HEK293 (cell line): ENCODE measurements around the gene TAF8.

Experiments
- INSM2 ChIP-seq: fragments of 450-650 bp; formaldehyde crosslinking; IDR thresholded peaks from 2 replicates; pipeline ENCODE4 v1.5.1; 2016; ENCODE audit warnings: missing biosample characterization, missing genetic modification characterization
- KLF16 ChIP-seq: fragments of 450-650 bp; formaldehyde crosslinking; IDR thresholded peaks from 2 replicates; pipeline ENCODE4 v1.5.1; 2017; ENCODE audit warnings: missing biosample characterization, missing genetic modification characterization
- RBAK ChIP-seq: fragments of 450-650 bp; formaldehyde crosslinking; IDR thresholded peaks from 2 replicates; pipeline ENCODE4 v1.5.1; 2016; ENCODE audit warnings: missing biosample characterization, missing genetic modification characterization
- REPIN1 ChIP-seq: fragments of 450-650 bp; formaldehyde crosslinking; IDR thresholded peaks from 2 replicates; pipeline ENCODE4 v1.5.1; 2017; ENCODE audit warnings: missing biosample characterization, missing genetic modification characterization, low read depth
- WT1 ChIP-seq: fragments of 450-650 bp; formaldehyde crosslinking; IDR thresholded peaks from 2 replicates; pipeline ENCODE4 v1.5.1; 2016; ENCODE audit warnings: missing biosample characterization, missing genetic modification characterization
- YY2 ChIP-seq: fragments of 450-650 bp; formaldehyde crosslinking; IDR thresholded peaks from 2 replicates; pipeline ENCODE4 v1.5.1; 2016; ENCODE audit warnings: missing biosample characterization, missing genetic modification characterization
- ZBTB10 ChIP-seq: fragments of 450-650 bp; formaldehyde crosslinking; IDR thresholded peaks from 2 replicates; pipeline ENCODE4 v1.5.1; 2016; ENCODE audit warnings: missing biosample characterization, missing genetic modification characterization
- ZBTB48 ChIP-seq: fragments of 450-650 bp; formaldehyde crosslinking; IDR thresholded peaks from 2 replicates; pipeline ENCODE4 v1.5.1; 2016; ENCODE audit warnings: missing biosample characterization, missing genetic modification characterization
- ZFP37 ChIP-seq: fragments of 450-650 bp; formaldehyde crosslinking; IDR thresholded peaks from 2 replicates; pipeline ENCODE4 v1.5.1; 2016; ENCODE audit warnings: missing biosample characterization, missing genetic modification characterization
- ZIC2 ChIP-seq: fragments of 450-650 bp; formaldehyde crosslinking; IDR thresholded peaks from 2 replicates; pipeline ENCODE4 v1.5.1; 2016; ENCODE audit warnings: missing biosample characterization, missing genetic modification characterization
- ZNF112 ChIP-seq: fragments of 450-650 bp; formaldehyde crosslinking; IDR thresholded peaks from 2 replicates; pipeline ENCODE4 v1.5.0; 2017; ENCODE audit warnings: missing biosample characterization, missing genetic modification characterization
- ZNF132 ChIP-seq: fragments of 450-650 bp; formaldehyde crosslinking; IDR thresholded peaks from 2 replicates; pipeline ENCODE4 v1.5.1; 2017; ENCODE audit warnings: missing biosample characterization, missing genetic modification characterization, borderline replicate concordance
- ZNF133 ChIP-seq: fragments of 450-650 bp; formaldehyde crosslinking; IDR thresholded peaks from 2 replicates; pipeline ENCODE4 v1.5.1; 2016; ENCODE audit warnings: missing biosample characterization, missing genetic modification characterization
- ZNF175 ChIP-seq: fragments of 450-650 bp; formaldehyde crosslinking; IDR thresholded peaks from 2 replicates; pipeline ENCODE4 v1.5.1; 2016; ENCODE audit warnings: missing biosample characterization, missing genetic modification characterization
- ZNF211 ChIP-seq: fragments of 450-650 bp; formaldehyde crosslinking; IDR thresholded peaks from 2 replicates; pipeline ENCODE4 v1.5.1; 2016; ENCODE audit warnings: low read depth, missing biosample characterization, missing genetic modification characterization
- ZNF24 ChIP-seq: fragments of 450-650 bp; formaldehyde crosslinking; IDR thresholded peaks from 2 replicates; pipeline ENCODE4 v1.5.1; 2016; ENCODE audit warnings: missing biosample characterization, missing genetic modification characterization
- ZNF302 ChIP-seq: fragments of 450-650 bp; formaldehyde crosslinking; IDR thresholded peaks from 2 replicates; pipeline ENCODE4 v1.5.1; 2016; ENCODE audit warnings: missing biosample characterization, missing genetic modification characterization, low read depth
- ZNF391 ChIP-seq: fragments of 450-650 bp; formaldehyde crosslinking; IDR thresholded peaks from 2 replicates; pipeline ENCODE4 v1.5.1; 2016; ENCODE audit warnings: low read depth, missing biosample characterization, missing genetic modification characterization, borderline replicate concordance
- ZNF426 ChIP-seq: fragments of 450-650 bp; formaldehyde crosslinking; IDR thresholded peaks from 2 replicates; pipeline ENCODE4 v1.5.1; 2017; ENCODE audit warnings: missing biosample characterization, missing genetic modification characterization, mild to moderate bottlenecking, inconsistent platforms, moderate library complexity
- ZNF433 ChIP-seq: fragments of 450-650 bp; formaldehyde crosslinking; IDR thresholded peaks from 2 replicates; pipeline ENCODE4 v1.5.1; 2016; ENCODE audit warnings: missing biosample characterization, missing genetic modification characterization, low read depth
- ZNF544 ChIP-seq: fragments of 450-650 bp; formaldehyde crosslinking; IDR thresholded peaks from 2 replicates; pipeline ENCODE4 v1.5.0; 2017; ENCODE audit warnings: missing biosample characterization, missing genetic modification characterization
- ZNF549 ChIP-seq: fragments of 450-650 bp; IDR thresholded peaks from 2 replicates; pipeline ENCODE4 v1.5.1; 2018; ENCODE audit warnings: missing biosample characterization, missing genetic modification characterization, mild to moderate bottlenecking, inconsistent platforms, moderate library complexity
- ZNF558 ChIP-seq: fragments of 450-650 bp; formaldehyde crosslinking; IDR thresholded peaks from 2 replicates; pipeline ENCODE4 v1.5.1; 2016; ENCODE audit warnings: missing biosample characterization, missing genetic modification characterization
- ZNF600 ChIP-seq: fragments of 450-650 bp; formaldehyde crosslinking; IDR thresholded peaks from 2 replicates; pipeline ENCODE4 v1.5.1; 2016; ENCODE audit warnings: missing biosample characterization, missing genetic modification characterization
- ZNF623 ChIP-seq: fragments of 450-650 bp; formaldehyde crosslinking; IDR thresholded peaks from 2 replicates; pipeline ENCODE4 v1.5.1; 2016; ENCODE audit warnings: missing biosample characterization, missing genetic modification characterization
- ZNF645 ChIP-seq: fragments of 450-650 bp; formaldehyde crosslinking; IDR thresholded peaks from 2 replicates; pipeline ENCODE4; 2016; ENCODE audit warnings: missing biosample characterization, missing genetic modification characterization
- ZNF664 ChIP-seq: fragments of 450-650 bp; formaldehyde crosslinking; IDR thresholded peaks from 2 replicates; pipeline ENCODE4 v1.5.1; 2016; ENCODE audit warnings: missing biosample characterization, missing genetic modification characterization
- ZNF707 ChIP-seq: fragments of 450-650 bp; formaldehyde crosslinking; IDR thresholded peaks from 2 replicates; pipeline ENCODE4 v1.5.1; 2016; ENCODE audit warnings: missing biosample characterization, missing genetic modification characterization
- ZNF768 ChIP-seq: fragments of 450-650 bp; formaldehyde crosslinking; IDR thresholded peaks from 2 replicates; pipeline ENCODE4 v1.5.1; 2018; ENCODE audit warnings: missing biosample characterization, mild to moderate bottlenecking, missing genetic modification characterization
- TF ChIP-seq, protein P1 (sequence below): fragments of 450-650 bp; formaldehyde crosslinking; IDR thresholded peaks from 2 replicates; pipeline ENCODE4 v1.5.1; 2016; ENCODE audit warnings: missing biosample characterization, missing genetic modification characterization
- TF ChIP-seq, protein P2 (sequence below): fragments of 450-650 bp; formaldehyde crosslinking; IDR thresholded peaks from 2 replicates; pipeline ENCODE4 v1.5.1; 2017; ENCODE audit warnings: missing biosample characterization, missing genetic modification characterization
- TF ChIP-seq, protein P3 (sequence below): fragments of 450-650 bp; formaldehyde crosslinking; IDR thresholded peaks from 2 replicates; pipeline ENCODE4 v1.5.1; 2016; ENCODE audit warnings: missing biosample characterization, missing genetic modification characterization

The TAF8 gene

GRCh38 chr6:42050297-42051267 lies at the start of gene TAF8 (continued):
- TF ChIP-seq ZNF211 (tag by site-specific recombination) (no peak), ZBTB48 (tag by site-specific recombination) (no peak), ZNF391 (tag by site-specific recombination) (peak; percentile 62; the same call in 1 of the 2 replicates), ZNF112 (tag by site-specific recombination) (no peak), WT1 (peak; percentile 47; the same call in 1 of the 2 replicates), ZNF132 (tag by site-specific recombination) (no peak), ZNF175 (tag by site-specific recombination) (no peak), ZNF426 (no peak), REPIN1 (no peak), YY2 (tag by site-specific recombination) (peak; percentile 87), KLF16 (tag by site-specific recombination) (no peak), ZNF664 (tag by site-specific recombination) (no peak), ZNF544 (no peak), ZNF133 (no peak), ZFP37 (tag by site-specific recombination) (peak; percentile 93), RBAK (no peak), ZNF645 (tag by site-specific recombination) (no peak), ZNF623 (tag by site-specific recombination) (no peak), ZBTB10 (peak; percentile 78), ZIC2 (tag by site-specific recombination) (no peak), ZNF558 (no peak), ZNF600 (tag by site-specific recombination) (peak; percentile 99), ZNF549 (no peak), ZNF707 (tag by site-specific recombination) (no peak), ZNF433 (tag by site-specific recombination) (no peak), INSM2 (no peak), ZNF768 (tag by site-specific recombination) (no peak), ZNF24 (tag by site-specific recombination) (peak; percentile 87), ZNF302 (tag by site-specific recombination) (no peak)
- TF ChIP-seq, protein P1, sequence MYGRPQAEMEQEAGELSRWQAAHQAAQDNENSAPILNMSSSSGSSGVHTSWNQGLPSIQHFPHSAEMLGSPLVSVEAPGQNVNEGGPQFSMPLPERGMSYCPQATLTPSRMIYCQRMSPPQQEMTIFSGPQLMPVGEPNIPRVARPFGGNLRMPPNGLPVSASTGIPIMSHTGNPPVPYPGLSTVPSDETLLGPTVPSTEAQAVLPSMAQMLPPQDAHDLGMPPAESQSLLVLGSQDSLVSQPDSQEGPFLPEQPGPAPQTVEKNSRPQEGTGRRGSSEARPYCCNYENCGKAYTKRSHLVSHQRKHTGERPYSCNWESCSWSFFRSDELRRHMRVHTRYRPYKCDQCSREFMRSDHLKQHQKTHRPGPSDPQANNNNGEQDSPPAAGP (tag by site-specific recombination), result peak; percentile 88
- TF ChIP-seq, protein P2, sequence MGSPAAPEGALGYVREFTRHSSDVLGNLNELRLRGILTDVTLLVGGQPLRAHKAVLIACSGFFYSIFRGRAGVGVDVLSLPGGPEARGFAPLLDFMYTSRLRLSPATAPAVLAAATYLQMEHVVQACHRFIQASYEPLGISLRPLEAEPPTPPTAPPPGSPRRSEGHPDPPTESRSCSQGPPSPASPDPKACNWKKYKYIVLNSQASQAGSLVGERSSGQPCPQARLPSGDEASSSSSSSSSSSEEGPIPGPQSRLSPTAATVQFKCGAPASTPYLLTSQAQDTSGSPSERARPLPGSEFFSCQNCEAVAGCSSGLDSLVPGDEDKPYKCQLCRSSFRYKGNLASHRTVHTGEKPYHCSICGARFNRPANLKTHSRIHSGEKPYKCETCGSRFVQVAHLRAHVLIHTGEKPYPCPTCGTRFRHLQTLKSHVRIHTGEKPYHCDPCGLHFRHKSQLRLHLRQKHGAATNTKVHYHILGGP (tag by site-specific recombination), result no peak
- TF ChIP-seq, protein P3, sequence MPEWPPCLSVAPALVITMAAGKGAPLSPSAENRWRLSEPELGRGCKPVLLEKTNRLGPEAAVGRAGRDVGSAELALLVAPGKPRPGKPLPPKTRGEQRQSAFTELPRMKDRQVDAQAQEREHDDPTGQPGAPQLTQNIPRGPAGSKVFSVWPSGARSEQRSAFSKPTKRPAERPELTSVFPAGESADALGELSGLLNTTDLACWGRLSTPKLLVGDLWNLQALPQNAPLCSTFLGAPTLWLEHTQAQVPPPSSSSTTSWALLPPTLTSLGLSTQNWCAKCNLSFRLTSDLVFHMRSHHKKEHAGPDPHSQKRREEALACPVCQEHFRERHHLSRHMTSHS (tag by site-specific recombination), result no peak
